Activated CD8-positive, alpha-beta memory T cell treated with anti-CD3 and anti-CD28 coated beads, Interleukin-2, amount 50 U/mL, for 48 hours (primary cell): ENCODE data around the gene SS18.
A peak's percentile ranks its signal among the peaks of the same experiment; 100 is the strongest.
"Not testable (repeated sequence)": the region's sequence is repeated elsewhere in the genome, so short reads cannot be mapped to it uniquely, and the experiment has no call there.

Source experiments
- DNase-seq: peaks from one replicate; pipeline ENCODE4 v3.0.0-alpha.2; 2020

SS18 gene, protein sequence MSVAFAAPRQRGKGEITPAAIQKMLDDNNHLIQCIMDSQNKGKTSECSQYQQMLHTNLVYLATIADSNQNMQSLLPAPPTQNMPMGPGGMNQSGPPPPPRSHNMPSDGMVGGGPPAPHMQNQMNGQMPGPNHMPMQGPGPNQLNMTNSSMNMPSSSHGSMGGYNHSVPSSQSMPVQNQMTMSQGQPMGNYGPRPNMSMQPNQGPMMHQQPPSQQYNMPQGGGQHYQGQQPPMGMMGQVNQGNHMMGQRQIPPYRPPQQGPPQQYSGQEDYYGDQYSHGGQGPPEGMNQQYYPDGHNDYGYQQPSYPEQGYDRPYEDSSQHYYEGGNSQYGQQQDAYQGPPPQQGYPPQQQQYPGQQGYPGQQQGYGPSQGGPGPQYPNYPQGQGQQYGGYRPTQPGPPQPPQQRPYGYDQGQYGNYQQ

DNA sequence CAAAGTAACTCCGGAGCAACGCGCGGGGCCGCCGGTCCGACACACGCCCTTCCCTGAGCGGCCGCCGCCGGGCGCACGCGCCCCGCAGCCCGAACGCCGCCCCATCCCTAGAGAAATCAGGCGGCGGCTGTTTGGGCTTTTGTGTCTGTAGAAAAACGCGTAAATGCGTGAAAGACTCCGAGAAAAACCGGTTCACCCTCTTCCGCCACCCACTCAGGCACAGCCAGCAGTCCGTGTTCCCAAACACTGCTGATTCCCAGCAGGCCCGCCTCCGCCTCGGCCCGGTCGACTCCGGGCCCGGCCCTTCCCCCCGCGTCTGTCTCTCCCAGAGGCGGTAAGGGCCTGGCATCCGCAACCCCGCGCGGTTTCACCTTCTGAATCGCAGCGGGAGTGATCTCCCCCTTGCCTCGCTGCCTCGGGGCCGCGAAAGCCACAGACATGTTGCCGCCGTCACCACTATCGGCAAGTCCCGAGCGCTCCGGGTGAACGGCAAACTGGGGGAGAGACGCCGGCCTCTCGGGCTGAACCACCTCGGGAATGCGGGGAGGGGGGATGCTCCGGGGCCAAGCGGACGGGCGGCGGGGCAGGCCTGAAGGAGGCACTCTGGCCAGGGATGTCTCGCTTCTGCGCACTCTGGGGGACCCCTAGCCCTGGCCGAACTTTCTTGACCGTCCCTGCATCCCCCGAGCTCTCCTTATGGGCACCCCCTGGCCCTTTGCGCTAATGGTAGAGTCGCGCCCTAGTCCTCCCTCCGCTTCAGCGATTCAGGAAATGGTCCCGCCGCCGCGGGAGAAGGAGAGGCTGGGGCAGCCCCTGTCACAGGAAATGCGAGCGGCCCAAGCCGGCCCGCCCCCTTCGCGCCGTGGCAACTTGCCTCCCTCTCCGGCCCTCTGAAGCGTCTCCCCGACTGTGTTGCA, at the start of gene SS18:
SS18 (minus strand) TSS at position 484 of the 917 bp plus-strand sequence; CDS start at position 440, 44 bp downstream.
- DNase-seq: peak; percentile 93

DNA sequence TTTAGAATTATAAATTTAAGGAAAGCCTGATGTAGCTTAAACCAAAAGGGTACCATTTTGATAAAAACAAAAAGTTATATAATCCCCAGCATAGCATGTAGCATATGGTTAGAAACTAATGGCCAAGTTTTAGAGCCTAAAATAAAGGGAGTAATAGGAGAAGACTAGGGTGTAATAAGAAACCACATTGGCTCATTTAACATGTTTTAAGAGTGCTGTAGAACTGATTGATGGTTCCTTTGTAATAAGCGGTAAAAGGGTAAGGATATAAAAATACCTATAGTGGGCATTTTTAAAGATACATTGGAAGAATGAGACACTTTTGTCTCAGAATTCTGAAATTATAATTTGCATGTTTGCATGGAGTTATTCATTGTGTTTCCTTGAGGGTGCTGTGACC, 45.1 kb upstream of the SS18 start:
- no peak for DNase-seq

DNA sequence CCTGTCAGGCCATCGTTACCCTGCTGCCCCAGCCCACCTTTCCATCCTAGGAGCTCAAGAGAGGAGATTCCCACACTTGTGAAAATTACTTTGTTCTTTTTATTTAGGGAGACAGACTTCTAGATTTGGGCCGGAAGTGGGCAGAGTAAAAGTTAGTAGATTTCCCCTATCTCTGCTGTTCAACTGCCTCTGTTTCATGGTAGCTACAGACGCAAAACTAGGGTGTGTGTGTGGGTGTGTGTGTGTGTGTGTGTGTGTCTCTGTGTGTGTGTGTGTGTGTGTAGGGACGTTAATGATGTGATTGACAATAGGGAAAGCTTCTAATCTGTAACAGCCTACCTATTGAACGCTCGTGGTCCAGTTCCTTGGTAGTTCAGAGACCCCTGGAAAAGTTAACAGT, 43.7 kb upstream of the SS18 start:
- DNase-seq: no peak

DNA sequence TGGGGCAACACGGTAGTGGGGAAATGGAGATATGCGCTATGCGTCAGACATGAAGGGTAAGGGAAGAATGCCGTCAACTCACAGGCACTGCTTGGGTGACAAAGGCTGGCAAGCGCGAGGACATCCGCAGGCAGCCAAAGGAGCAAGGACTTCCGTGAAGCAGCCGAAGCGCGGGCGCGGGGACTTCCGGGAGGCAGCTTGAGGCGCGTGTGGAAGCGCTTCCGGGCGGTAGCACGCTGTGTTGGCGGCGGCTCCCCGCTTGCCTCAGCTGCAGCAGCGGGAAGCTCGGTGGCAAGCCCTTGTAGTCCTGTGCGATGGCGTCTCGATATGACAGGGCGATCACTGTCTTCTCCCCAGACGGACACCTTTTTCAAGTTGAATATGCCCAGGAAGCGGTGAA, 43.2 kb upstream of the SS18 start, which contains the start of gene PSMA8:
PSMA8 (plus strand) TSS at position 218 of the 400 bp plus-strand sequence; CDS start at position 315, 97 bp downstream.
- peak; percentile 59 for DNase-seq

DNA sequence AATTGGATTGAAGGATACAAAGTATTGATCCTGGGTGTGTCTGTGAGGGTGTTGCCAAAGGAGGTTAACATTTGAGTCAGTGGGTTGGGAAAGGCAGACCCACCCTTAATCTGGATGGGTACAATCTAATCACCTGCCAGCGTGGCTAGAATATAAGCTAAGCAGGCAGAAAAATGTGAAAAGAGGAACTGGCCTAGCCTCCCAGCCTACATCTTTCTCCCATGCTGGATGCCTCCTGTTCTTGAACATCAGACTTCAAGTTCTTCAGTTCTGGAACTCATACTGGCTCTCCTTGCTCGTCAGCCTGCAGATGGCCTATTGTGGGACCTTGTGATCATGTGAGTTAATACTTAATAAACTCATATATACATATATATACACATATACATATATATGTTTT, 37.8 kb upstream of the SS18 start:
- not testable (repeated sequence) for DNase-seq

DNA sequence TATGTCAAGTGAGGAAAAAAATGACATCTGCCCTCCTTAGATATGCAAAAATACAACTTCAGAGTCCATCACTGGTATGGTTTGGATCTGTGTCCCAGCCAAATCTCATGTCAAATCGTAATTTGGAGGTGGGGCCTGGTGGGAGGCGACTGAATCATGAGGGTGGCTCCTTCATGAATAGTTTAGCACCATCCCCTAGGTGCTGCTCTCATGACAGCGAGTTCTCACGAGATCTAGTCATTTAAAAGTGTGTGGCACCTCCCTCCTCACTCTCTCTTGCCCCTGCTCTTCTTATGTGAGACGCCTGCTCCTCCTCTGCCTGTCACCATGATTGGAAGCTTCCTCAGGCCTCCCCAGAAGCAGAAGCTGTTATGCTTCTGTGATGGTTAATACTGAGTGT, 37.4 kb upstream of the SS18 start:
- DNase-seq: no peak

DNA sequence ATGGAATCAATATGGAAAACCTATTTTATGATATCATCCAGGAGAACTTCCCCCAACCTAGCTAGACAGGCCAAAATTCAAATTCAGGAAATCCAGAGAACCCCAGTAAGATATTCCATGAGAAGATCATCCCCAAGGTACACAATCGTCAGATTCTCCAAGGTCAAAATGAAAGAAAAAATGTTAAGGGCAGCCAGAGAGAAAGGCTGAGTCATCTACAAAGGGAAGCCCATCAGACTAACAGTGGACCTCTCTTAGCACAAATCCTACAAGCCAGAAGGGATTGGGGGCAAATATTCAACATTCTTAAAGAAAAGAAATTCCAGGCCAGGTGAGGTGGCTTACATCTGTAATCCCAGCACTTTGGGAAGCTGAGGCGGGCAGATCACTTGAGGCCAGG, 31.6 kb upstream of the SS18 start:
- DNase-seq: not testable (repeated sequence)

DNA sequence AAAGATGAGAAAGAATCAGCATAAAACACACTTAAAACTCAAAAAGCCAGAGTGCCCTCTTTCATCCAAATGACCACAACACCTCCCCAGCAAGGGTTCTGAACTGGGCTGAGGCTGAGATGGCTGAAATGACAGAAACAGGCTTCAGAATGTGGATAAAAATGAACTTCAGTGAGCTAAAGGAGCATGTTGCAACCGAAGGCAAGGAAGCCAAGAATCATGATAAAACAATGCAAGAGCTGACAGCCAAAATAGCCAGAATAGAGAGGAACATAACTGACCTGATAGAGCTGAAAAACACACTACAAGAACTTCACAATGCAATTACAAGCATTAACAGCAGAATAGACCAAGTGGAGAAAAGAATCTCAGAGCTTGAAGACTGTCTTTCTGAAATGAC, 31.1 kb upstream of the SS18 start:
- no peak for DNase-seq

DNA sequence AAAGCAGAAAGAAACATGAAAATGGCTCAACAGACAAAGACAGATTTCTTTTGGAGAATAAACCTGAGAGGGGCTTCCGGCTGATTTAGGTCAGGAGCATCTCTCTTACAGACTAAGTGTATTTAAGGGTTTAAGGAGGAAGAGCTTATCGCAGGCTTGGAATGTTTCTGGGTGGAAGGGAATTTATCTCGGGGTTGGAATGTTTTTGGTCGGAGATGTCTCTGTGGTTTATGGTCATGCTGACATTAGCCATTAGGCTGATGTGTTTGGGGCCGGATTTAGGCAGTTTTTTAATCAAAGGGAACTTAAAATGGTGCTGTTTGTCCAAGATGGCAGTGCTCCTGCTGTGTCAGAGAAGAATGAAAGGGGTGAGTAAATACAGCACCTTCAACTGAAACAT, 28.8 kb upstream of the SS18 start:
- DNase-seq: no peak

DNA sequence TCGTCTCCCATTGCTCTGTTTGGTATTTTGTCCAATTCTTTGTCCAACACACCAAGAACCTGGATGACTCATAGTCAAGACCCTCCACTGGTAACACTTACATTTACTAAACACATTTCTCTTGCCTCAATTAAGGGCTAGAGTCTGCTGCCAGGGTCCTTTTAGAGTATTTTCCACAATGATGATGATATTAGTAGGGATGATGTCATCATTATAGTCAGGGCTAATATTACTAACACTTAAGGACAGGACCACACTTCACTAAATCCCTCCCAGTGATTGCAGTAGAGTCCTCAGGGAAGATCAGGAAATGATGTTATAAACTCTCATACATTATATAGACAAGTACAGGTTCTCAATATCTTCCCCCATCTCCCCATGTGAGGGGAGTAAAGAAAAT, 13.6 kb upstream of the SS18 start:
- no peak for DNase-seq

DNA sequence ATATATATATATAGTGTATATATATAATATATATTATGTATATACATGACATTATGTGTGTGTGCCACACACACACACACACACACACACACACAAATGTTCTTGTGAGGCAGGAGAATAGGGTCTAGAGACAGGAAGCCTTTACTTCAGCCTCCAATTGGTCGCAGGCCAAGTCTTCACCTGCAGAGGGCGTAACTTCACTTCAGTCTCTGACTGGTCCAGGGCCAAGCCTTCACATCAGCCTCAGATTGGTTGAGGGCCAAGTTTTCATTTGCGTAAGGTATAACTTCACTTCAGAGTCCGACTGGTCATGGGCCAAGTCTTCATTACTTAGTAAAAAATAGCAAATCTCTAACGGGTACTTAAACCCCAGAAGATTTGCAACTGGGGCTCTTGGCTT, 13.2 kb upstream of the SS18 start:
- peak; percentile 61 for DNase-seq

DNA sequence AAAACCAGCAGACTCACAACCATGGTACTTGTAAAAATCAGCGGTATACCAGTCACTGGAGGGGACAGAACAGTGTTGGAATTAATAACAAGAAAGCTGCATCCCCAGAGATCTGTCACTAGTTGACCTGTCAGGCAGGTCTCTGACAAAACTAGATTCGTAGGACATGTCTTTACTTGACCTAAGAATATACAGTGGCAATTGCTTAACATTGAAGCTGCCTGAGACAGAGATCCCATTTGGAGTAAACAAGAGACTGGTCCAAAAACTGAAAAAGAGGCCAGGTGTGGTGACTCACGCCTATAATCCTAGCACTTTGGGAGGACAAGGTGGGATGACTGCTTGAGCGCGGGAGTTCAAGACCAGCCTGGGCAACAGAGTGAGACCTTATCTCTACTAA, 7.2 kb upstream of the SS18 start:
- no peak for DNase-seq

DNA sequence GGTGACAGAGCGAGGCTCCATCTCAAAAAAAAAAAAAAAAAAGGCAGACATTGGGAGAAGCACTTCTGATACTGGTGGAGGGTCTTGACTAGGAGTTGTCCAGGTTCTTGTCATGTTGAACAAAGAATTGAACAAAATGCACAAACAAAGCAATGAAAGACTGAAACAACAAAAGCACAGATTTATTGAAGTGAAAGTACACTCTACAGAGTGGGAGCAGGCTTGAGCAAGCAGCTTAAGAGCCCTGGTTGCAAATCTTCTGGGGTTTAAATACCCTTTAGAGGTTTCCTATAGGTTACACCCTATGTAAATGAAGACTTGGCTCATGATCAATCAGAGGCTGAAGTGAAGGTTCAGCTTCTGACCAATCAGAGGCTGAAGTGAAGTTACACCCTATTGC, 6.4 kb upstream of the SS18 start:
- no peak for DNase-seq

DNA sequence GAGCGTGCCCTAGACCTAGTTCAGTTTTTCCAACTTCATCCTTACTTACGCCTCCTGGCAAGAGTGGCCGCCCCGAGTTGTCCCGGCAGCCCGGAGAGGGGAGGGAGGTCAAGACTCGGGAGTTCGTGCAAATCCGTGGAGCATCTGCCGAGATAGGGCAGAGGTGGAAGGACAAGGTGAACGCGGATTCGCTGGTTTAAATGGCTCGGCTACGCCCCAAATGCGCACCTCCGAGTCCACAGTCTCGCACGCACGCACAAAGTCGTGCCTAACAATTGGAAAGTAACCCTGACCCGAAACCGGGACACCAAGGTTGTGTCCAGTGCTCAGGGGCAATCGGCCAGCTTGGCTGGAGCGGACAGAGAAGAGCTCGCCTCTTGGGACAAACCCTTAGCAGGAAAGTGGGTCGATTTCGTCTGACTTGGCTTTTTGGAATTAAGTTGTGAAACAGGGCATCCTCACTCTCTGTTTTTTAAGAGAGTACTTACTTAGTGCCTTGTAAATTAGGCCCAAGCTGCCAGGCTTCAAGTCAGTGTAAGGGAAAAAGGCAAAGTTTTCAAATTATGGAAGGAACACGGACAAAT, 726 bp upstream of the SS18 start:
- no peak for DNase-seq

DNA sequence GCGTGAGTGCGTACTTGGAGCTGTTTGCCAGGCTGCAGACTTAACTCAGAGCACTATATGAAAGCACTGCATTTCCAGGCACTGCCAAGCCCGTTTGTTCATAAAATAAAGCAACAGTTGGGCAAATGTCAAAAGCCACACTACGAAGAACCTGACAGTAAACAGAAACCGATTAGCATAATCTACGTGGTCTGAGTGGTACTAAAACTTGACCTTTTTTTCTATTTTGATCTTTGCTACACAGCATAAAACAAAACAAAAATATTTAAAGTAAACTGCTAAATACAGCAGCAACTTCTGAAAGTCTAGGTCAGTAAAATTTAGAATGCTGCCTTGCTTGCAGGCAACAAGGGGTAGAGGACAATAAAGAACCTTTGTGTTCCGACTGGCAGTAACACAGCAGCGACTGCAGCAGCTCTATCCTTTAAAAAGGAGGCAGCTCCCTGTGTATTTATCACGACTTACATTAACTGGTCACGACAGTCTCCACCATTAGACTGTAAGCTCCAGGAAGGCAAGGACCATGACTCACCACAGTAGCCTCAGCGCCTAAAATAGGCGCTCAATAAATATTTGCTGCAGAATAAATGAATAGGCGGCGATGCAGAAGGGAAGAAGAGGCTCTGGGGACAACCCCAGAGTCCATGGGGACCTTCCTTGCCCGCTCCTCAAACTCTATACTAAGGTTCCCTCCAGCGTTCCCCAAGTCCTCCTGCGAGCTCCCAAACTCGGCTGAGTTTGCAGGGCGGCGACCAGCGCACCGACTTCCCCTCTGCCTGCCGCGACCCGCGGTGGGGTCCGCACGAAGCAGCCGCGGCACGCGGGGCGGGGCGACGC, 902 bp downstream of the SS18 start:
- DNase-seq: no peak

DNA sequence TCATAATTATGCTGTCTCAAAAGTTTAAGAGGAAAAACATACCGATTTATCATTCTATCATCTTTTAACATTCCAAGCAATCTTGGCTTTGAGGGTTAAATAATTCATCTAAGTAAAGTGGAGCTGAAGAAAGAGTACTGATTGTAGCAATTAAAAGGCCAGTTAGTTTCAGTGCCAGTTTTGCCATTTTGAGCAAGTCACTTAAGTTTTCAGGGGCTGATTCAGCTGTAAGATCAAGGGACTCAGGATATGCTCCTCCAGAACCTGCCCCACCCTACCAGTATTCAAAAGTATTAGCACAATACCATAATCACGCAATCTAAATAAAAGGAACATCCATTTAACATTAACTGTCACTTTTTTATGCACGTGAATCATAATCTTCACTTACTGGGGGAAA, 1.9 kb downstream of the SS18 start:
- DNase-seq: no peak

DNA sequence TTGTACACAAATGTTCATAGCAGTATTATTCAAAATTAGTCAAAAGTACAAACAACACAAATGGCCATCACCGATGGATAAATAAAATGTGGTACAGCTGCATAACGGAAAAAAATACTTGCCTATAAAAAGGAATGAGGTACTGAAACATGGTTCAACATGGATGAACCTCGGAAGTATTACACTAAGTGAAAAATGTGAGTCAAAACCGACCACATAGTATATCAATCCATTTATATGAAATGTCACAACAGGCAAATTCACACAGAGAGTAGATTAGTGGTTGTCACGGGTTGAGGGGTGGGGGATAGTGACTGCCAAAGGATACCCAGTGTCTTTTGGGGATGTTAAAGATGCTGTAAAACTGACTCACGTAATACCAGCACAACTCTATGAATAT, 3.5 kb downstream of the SS18 start:
- DNase-seq: no peak

DNA sequence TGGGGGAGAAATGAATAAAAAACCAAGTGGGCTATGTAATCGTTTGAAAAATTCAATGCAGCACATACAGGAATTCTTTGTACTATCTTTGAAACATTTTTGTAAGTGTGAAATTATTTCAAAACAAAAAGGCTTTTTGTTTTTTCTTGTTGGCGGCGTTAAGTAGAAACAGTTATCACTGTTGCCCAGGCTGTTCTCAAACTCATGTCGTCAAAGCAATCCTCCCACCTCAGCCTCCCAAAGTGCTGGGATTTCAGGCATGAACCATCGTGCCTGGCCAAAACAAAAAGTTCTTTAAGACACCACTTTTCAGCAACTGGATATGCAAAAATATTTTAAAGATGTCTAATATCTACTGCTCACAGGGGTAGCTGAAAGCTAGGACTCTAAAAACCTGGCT, 5.4 kb downstream of the SS18 start:
- DNase-seq: no peak

DNA sequence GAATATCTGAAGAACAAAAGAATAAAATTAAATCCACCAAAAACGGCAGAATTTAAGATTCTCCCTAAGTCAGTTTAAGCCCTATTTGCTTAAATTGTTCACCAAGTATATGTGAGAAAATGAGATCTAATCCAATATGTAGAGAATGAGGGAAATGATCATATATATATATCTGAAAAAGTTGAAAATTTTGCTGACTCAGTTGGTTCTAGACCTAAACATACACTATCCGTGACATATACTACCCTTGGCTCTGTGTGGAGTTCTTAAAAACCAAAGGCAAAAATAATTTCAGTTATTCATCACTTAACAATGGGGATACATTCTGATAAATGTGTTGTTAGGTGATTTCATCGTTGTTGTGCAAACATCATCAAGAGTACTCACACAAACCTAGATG, 7.3 kb downstream of the SS18 start:
- DNase-seq: no peak

DNA sequence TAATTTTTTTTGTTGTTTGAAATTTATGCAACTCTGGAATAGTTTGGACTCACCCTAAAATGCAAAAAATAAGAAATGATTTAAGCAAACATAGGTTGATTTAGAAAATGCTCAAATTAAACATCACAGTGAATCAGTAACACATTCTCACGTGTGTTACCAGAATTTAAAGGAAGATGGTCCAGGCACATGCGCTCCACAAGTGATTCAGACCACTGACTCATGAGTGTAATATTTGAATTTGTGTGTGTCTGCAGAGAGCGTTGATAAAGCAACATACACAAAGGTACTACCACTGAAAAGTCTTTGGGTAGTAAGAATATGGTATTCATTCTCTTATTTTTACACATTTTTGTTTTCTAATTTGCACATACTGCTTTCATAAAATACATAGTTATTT, 7.9 kb downstream of the SS18 start:
- no peak for DNase-seq

DNA sequence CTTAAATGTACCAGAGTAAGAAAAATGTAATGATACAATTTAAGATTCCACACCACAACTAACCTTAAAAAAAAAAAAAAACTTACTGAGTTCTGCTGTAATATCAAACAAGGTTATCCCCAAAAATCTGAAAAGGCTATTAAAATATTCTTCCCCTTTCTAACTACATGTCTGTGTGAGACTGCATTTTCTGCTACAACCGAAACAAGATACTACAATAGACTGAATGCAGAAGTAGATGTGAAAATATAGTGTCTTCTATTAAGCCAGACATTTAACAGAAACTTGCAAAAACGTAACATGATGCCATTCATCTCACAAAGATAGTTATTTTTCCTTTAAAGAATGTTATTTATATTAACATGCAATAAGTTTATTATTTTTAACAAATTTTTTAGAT, 16.2 kb downstream of the SS18 start:
- DNase-seq: no peak

DNA sequence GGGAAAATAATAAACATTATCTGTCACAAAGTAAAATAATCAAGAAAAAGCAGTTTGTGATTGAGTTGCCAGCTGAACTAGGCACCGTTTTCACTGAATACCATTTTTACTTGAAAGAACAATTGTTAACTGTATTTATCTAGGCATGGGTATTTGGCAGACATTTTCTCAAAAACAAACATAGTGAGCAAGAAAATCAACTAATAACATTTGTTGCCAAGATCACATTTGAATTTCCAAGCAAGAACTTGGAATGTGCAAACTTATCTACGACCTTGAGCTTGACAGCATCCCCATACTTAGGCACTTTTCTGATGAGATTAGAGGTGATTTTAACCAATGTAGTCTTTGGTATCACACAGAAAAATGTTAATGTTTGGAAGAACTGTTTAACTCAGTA, 16.7 kb downstream of the SS18 start:
- no peak for DNase-seq

DNA sequence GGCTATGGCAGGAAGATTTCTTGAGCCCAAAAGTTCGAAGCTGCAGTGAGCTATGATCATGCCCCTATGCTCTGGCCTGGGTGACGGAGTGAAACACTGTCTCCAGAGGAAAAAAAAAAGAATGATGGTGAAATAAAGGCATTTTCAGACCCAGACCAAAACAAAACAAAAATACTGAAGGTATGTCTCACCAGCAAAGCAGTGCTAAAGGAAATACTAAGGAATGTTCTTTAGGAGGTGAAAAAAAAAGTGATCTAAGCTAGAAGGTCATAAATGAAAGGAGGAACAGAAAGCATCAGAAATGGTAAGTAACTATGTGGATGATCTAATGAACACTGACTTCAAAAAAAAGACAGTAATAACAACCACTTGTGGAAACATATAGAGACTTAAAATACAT, 18.7 kb downstream of the SS18 start:
- DNase-seq: no peak
